HG03342 (cell line): ENCODE measurements around the gene DECR2.
"Not testable (repeated sequence)": the region's sequence is repeated elsewhere in the genome, so short reads cannot be mapped to it uniquely, and the experiment has no call there.

ENCODE experiments used
- ATAC-seq: cut with Tn5 transposase; IDR thresholded peaks from one replicate; pipeline ENCODE4 v1.9.1; 2021; ENCODE audit warnings: mild to moderate bottlenecking, moderate library complexity; ENCODE audit not compliant: unreplicated experiment

The DECR2 gene

GRCh38 chr16:398561-399339, 2.9 kb upstream of the DECR2 start:
- ATAC-seq, result no peak

GRCh38 chr16:399340-400019, 2.2 kb upstream of the DECR2 start:
- no peak for ATAC-seq

GRCh38 chr16:400061-400591, 1.6 kb upstream of the DECR2 start:
- no peak for ATAC-seq

- no peak for ATAC-seq
Measured at GRCh38 chr16:404971-405486, 3.3 kb downstream of the DECR2 start.

GRCh38 chr16:405548-406506, 4.1 kb downstream of the DECR2 start:
- no peak for ATAC-seq

- no peak for ATAC-seq
Measured at GRCh38 chr16:407253-407652, 5.6 kb downstream of the DECR2 start.

GRCh38 chr16:410516-411178, 9.0 kb downstream of the DECR2 start:
- ATAC-seq, result no peak

GRCh38 chr16:411576-412265, 10.0 kb downstream of the DECR2 start:
- ATAC-seq, result no peak

- ATAC-seq, result no peak
Measured at GRCh38 chr16:414395-415169, 12.9 kb downstream of the DECR2 start.

- ATAC-seq, result not testable (repeated sequence)
Measured at GRCh38 chr16:415170-415498, 13.4 kb downstream of the DECR2 start.

- not testable (repeated sequence) for ATAC-seq
Measured at GRCh38 chr16:422179-422578, 20.5 kb downstream of the DECR2 start.

GRCh38 chr16:424033-424622, 22.4 kb downstream of the DECR2 start:
- no peak for ATAC-seq

- no peak for ATAC-seq
Measured at GRCh38 chr16:424623-425081, 23.0 kb downstream of the DECR2 start.

- peak; percentile 88 for ATAC-seq
Measured at GRCh38 chr16:425082-425718, 23.5 kb downstream of the DECR2 start, which contains the start of gene RAB11FIP3. RAB11FIP3 (plus strand) TSS chr16:425649; CDS start chr16:426007, 358 bp downstream.

GRCh38 chr16:425740-426114, 24.0 kb downstream of the DECR2 start:
- peak; percentile 31 for ATAC-seq

- no peak for ATAC-seq
Measured at GRCh38 chr16:426115-426905, 24.6 kb downstream of the DECR2 start.

GRCh38 chr16:426906-427249, 25.2 kb downstream of the DECR2 start:
- no peak for ATAC-seq
